RWPE2 (cell line): Measurements from ENCODE around the gene PPM1H.
A peak's percentile ranks its signal among the peaks of the same experiment; 100 is the strongest.

Experiments
- ATAC-seq: fragments of 200-7000 bp; cut with Tn5 transposase; 3 replicates; pipeline ENCODE4 v1.9.1; 2021; ENCODE audit warnings: low read depth
- DNase-seq: peaks from one replicate; pipeline ENCODE4 v3.0.0-alpha.2; 2020; ENCODE audit warnings: low spot score
- H3K27ac ChIP-seq: fragments of 450-650 bp; 2 replicates; pipeline ENCODE4 v1.5.1; 2017; ENCODE audit warnings: mild to moderate bottlenecking; ENCODE audit not compliant: poor library complexity, severe bottlenecking
- H3K27me3 ChIP-seq: fragments of 250-450 bp; sonication (Bioruptor Pico); 2 replicates; pipeline ENCODE4 v1.5.1; 2021; ENCODE audit warnings: mild to moderate bottlenecking, moderate library complexity; ENCODE audit not compliant: insufficient read depth, poor library complexity, severe bottlenecking
- H3K36me3 ChIP-seq: fragments of 250-450 bp; sonication (Bioruptor Pico); 2 replicates; pipeline ENCODE4 v1.5.1; 2020; ENCODE audit warnings: low read depth, mild to moderate bottlenecking, moderate library complexity
- H3K4me1 ChIP-seq: fragments of 250-450 bp; sonication (Bioruptor Pico); 2 replicates; pipeline ENCODE4 v1.5.1; 2021; ENCODE audit warnings: mild to moderate bottlenecking, moderate library complexity; ENCODE audit not compliant: insufficient read depth, poor library complexity, severe bottlenecking
- H3K4me3 ChIP-seq: fragments of 250-450 bp; sonication (Bioruptor Pico); 2 replicates; pipeline ENCODE4 v1.5.1; 2021; ENCODE audit warnings: mild to moderate bottlenecking, moderate library complexity; ENCODE audit not compliant: severe bottlenecking
- H3K9me3 ChIP-seq: fragments of 250-450 bp; sonication (Bioruptor Pico); 2 replicates; pipeline ENCODE4 v1.5.1; 2021; ENCODE audit warnings: mild to moderate bottlenecking, moderate library complexity; ENCODE audit not compliant: severe bottlenecking
- CTCF ChIP-seq: fragments of 450-650 bp; IDR thresholded peaks from one replicate; pipeline ENCODE4 v1.5.1; 2017; ENCODE audit warnings: mild to moderate bottlenecking, moderate library complexity; ENCODE audit not compliant: poor library complexity, severe bottlenecking

Gene PPM1H

GRCh38 chr12:62834971-62835547 is 99.9 kb downstream of the PPM1H start:
- Histone ChIP-seq H3K9me3 (no peaks in the 10 kb centered on the region), H3K27me3 (no peaks in the 10 kb centered on the region), H3K4me1 (no peaks in the 10 kb centered on the region), H3K27ac (no peak overlapping the region), H3K4me3 (no peak overlapping the region), H3K36me3 (no peaks in the 10 kb centered on the region)
- no peak for TF ChIP-seq CTCF
- no peak for DNase-seq
- ATAC-seq, result peak; percentile 46; the same call in 1 of the 3 replicates

- TF ChIP-seq CTCF, result no peak
- no peaks in the 10 kb centered on the region for H3K9me3 ChIP-seq
- no peaks in the 10 kb centered on the region for H3K36me3 ChIP-seq
- DNase-seq, result no peak
- no peak overlapping the region for H3K4me3 ChIP-seq
- H3K27me3 ChIP-seq, result no peaks in the 10 kb centered on the region
- H3K27ac ChIP-seq, result no peak overlapping the region
- H3K4me1 ChIP-seq, result no peaks in the 10 kb centered on the region
- no peak for ATAC-seq
These were observed 100.5 kb downstream of the PPM1H start for GRCh38 chr12:62834406-62834805.

GRCh38 chr12:62833634-62834033 is 101.3 kb downstream of the PPM1H start:
- TF ChIP-seq CTCF, result no peak
- no peak overlapping the region for H3K27ac ChIP-seq
- H3K4me1 ChIP-seq, result no peaks in the 10 kb centered on the region
- no peaks in the 10 kb centered on the region for H3K36me3 ChIP-seq
- H3K27me3 ChIP-seq, result no peaks in the 10 kb centered on the region
- H3K9me3 ChIP-seq, result no peaks in the 10 kb centered on the region
- no peak for ATAC-seq
- no peak for DNase-seq
- no peak overlapping the region for H3K4me3 ChIP-seq

- DNase-seq (no peak), ATAC-seq (no peak)
- Histone ChIP-seq H3K36me3 (no peaks in the 10 kb centered on the region), H3K27ac (no peak overlapping the region), H3K27me3 (no peaks in the 10 kb centered on the region), H3K9me3 (no peaks in the 10 kb centered on the region), H3K4me3 (no peak overlapping the region), H3K4me1 (no peaks in the 10 kb centered on the region)
- TF ChIP-seq CTCF, result no peak
These were observed 102.4 kb downstream of the PPM1H start for GRCh38 chr12:62832558-62832957.

- ATAC-seq, result no peak
- DNase-seq, result no peak
- Histone ChIP-seq H3K27me3 (no peaks in the 10 kb centered on the region), H3K36me3 (no peaks in the 10 kb centered on the region), H3K9me3 (no peaks in the 10 kb centered on the region), H3K27ac (no peak overlapping the region), H3K4me3 (no peak overlapping the region), H3K4me1 (no peaks in the 10 kb centered on the region)
- TF ChIP-seq CTCF, result no peak
These were observed 102.9 kb downstream of the PPM1H start for GRCh38 chr12:62832027-62832426.
